GM12878 (cell line): ENCODE data around the gene ZDBF2. TPM values are rescaled to one million over a fixed set of nuclear protein-coding genes. Genes with fewer than 3 reads are reported as not detected.

Experiments
- ATAC-seq: fragments of 200-7000 bp; cut with Tn5 transposase; 3 replicates; pipeline ENCODE4 v1.9.1; 2020; ENCODE audit warnings: mild to moderate bottlenecking, moderate library complexity
- BruUV-seq: library from RNA; stranded (reverse); fragments of 400-500 nt; replicated peaks from 2 replicates; lab custom pipeline; 2021; lab: Mats Ljungman, UMichigan
- CTCF ChIA-PET: fragments of 300-600 bp; sonication (Branson Sonifier 250); formaldehyde crosslinking; extraction: SDS; loops from one replicate; lab custom pipeline; 2021; ENCODE audit warnings: inconsistent platforms; lab: Yijun Ruan, JAX
- POLR2A ChIA-PET: fragments of 350-600 bp; formaldehyde crosslinking; extraction: SDS; loops from one replicate; lab custom pipeline; 2021; ENCODE audit warnings: inconsistent platforms; lab: Charles Lee
- RAD21 ChIA-PET: fragments of 300-600 bp; sonication (Branson Sonifier 250); formaldehyde crosslinking; loops from one replicate; lab custom pipeline; 2023; ENCODE audit warnings: antibody characterized with exemption; ENCODE audit not compliant: unreplicated experiment; lab: Charles Lee
- SMC1A ChIA-PET: fragments of 300-600 bp; sonication (Branson Sonifier 250); formaldehyde crosslinking; loops from one replicate; lab custom pipeline; 2023; ENCODE audit not compliant: unreplicated experiment, uncharacterized antibody; lab: Charles Lee
- DNase-seq: peaks from one replicate; pipeline ENCODE4 v3.0.0-alpha.2; 2011; ENCODE audit warnings: low read depth, low spot score
- FAIRE-seq: peaks from 3 replicates; lab custom pipeline; 2011; peaks lifted over from hg19 to GRCh38; lab: Jason Lieb, UNC
- H2AFZ ChIP-seq: 2 replicates; pipeline ENCODE4 v1.6.0; 2011; ENCODE audit warnings: low read depth, low read length, control low read depth; ENCODE audit not compliant: control insufficient read depth
- H3K27ac ChIP-seq: 2 replicates; pipeline ENCODE4 v1.5.1; 2011; ENCODE audit warnings: control low read depth; ENCODE audit not compliant: control insufficient read depth, insufficient read depth
- H3K27me3 ChIP-seq, 2 experiments: replicated peaks in 1 of 2; 2 replicates each; pipeline versions ENCODE4 v1.6.0 to v1.6.1; 2011; ENCODE audit warnings: low read length in 1 of 2; ENCODE audit not compliant: control insufficient read depth in 2 of 2, insufficient read depth in 2 of 2
- H3K36me3 ChIP-seq, 2 experiments: 2 replicates each; pipeline ENCODE4 v1.5.1; 2011; ENCODE audit warnings: low read length in 1 of 2; ENCODE audit not compliant: control insufficient read depth in 2 of 2, insufficient read depth in 2 of 2
- H3K4me1 ChIP-seq: 2 replicates; pipeline ENCODE4 v1.6.1; 2011; ENCODE audit warnings: mild to moderate bottlenecking, low read length, moderate library complexity, mixed read lengths; ENCODE audit not compliant: control insufficient read depth, insufficient read depth
- H3K4me2 ChIP-seq: 2 replicates; pipeline ENCODE4 v1.6.0; 2011; ENCODE audit warnings: control low read depth; ENCODE audit not compliant: control insufficient read depth, insufficient read depth
- H3K4me3 ChIP-seq: fragments of 200-600 bp; sonication (generic); 2 replicates; pipeline ENCODE4 v1.5.1; 2016
- H3K79me2 ChIP-seq: 2 replicates; pipeline ENCODE4 v1.6.0; 2011; ENCODE audit warnings: low read length; ENCODE audit not compliant: control insufficient read depth, insufficient read depth
- H3K9ac ChIP-seq: 2 replicates; pipeline ENCODE4 v1.8.0; 2011; ENCODE audit warnings: low read length, control low read depth, mixed read lengths; ENCODE audit not compliant: control insufficient read depth, insufficient read depth
- H3K9me3 ChIP-seq: replicated peaks from 3 replicates; pipeline ENCODE4 v1.5.1; 2011; ENCODE audit warnings: mild to moderate bottlenecking, low read length; ENCODE audit not compliant: control insufficient read depth, insufficient read depth
- H4K20me1 ChIP-seq: 2 replicates; pipeline ENCODE4 v1.6.0; 2011; ENCODE audit not compliant: control insufficient read depth, insufficient read depth
- ATF7 ChIP-seq: fragments of 450-650 bp; IDR thresholded peaks from 2 replicates; pipeline ENCODE4 v1.6.1; 2016; ENCODE audit warnings: low read depth, mild to moderate bottlenecking
- BACH1 ChIP-seq: fragments of 450-650 bp; IDR thresholded peaks from 2 replicates; pipeline ENCODE4 v1.6.1; 2017; ENCODE audit warnings: mild to moderate bottlenecking, borderline replicate concordance
- CEBPB ChIP-seq, 2 experiments: fragments of 150-350 bp in 1 of 2; IDR thresholded peaks; 2 replicates each; pipeline ENCODE4 v1.6.1; 2012 to 2014; ENCODE audit warnings: low read depth in 2 of 2, low read length in 2 of 2, borderline replicate concordance in 1 of 2, inconsistent platforms in 1 of 2
- EGR1 ChIP-seq, 2 experiments: IDR thresholded peaks; 1 replicate in 1 of 2; 2 replicates in 1 of 2; pipeline ENCODE4 v1.6.1; 2011 to 2012; ENCODE audit warnings: low read depth in 2 of 2, low read length in 2 of 2, borderline replicate concordance in 1 of 2, mild to moderate bottlenecking in 1 of 2, moderate library complexity in 1 of 2
- JUNB ChIP-seq: IDR thresholded peaks from 2 replicates; pipeline ENCODE4 v1.6.1; 2016; ENCODE audit warnings: antibody characterized with exemption, mild to moderate bottlenecking
- MTA2 ChIP-seq: fragments of 450-650 bp; IDR thresholded peaks from 2 replicates; pipeline ENCODE4 v1.6.1; 2016; ENCODE audit warnings: low read depth, mild to moderate bottlenecking, moderate library complexity
- NR2C1 ChIP-seq: fragments of 450-650 bp; IDR thresholded peaks from 2 replicates; pipeline ENCODE4 v1.6.1; 2017; ENCODE audit warnings: antibody characterized with exemption, mild to moderate bottlenecking, moderate library complexity
- YBX1 ChIP-seq: fragments of 450-650 bp; IDR thresholded peaks from 2 replicates; pipeline ENCODE4 v1.6.1; 2016; ENCODE audit warnings: antibody characterized with exemption
- ZZZ3 ChIP-seq: IDR thresholded peaks from 2 replicates; pipeline ENCODE4 v1.6.1; 2011; ENCODE audit warnings: low read depth; ENCODE audit not compliant: control insufficient read depth, insufficient read length
- WGBS: methylation state at CpG from one replicate; pipeline ENCODE4 v1.1.6; 2016; ENCODE audit warnings: low lambda C conversion rate; ENCODE audit not compliant: insufficient replicate concordance, insufficient coverage; ENCODE audit errors: missing lambda C conversion rate; 5-methylcytosine and 5-hydroxymethylcytosine counted together
- in situ Hi-C: fragments of 300-500 bp; cut with MboI; formaldehyde crosslinking; loops from 9 replicates; pipeline ENCODE4 v1.14.3; 2018; ENCODE audit warnings: mixed read lengths
- intact Hi-C: fragments of 100-400 bp; cut with micrococcal nuclease; formaldehyde crosslinking; loops from one replicate; pipeline ENCODE4 v1.14.2; 2022; ENCODE audit not compliant: unreplicated experiment
- polyA plus RNA-seq, 11 experiments: library from polyadenylated mRNA; depleted of rRNA in 4 of 11; unstranded in 6 of 11; stranded (reverse) in 5 of 11; fragments of >200 nt; fragmentation: Nextera tagmentation in 4 of 11; fragmentation: Illumina TruSeq in 1 of 11; extraction: Ambion mirVana in 4 of 11; extraction: Trizol in 1 of 11; gene quantifications; 1 replicate in 1 of 11; 2 replicates in 10 of 11; pipeline versions ENCODE4 v1.2.1 to v1.2.3, GENCODE V29; 2011 to 2016; ENCODE audit warnings: inconsistent platforms in 2 of 11, missing spikeins in 2 of 11, low read depth in 1 of 11
- total RNA-seq, 4 experiments: library from RNA; depleted of rRNA in 3 of 4; stranded (reverse); fragments of >200 nt in 3 of 4; fragmentation: Illumina TruSeq in 1 of 4; extraction: Trizol in 1 of 4; gene quantifications; 2 replicates each; pipeline versions ENCODE4 v1.2.1 to v1.2.3, GENCODE V29; 2013 to 2021
- TF ChIP-seq, protein P1 (sequence below): fragments of 450-650 bp; IDR thresholded peaks from 2 replicates; pipeline ENCODE4 v1.6.1; 2017; ENCODE audit warnings: mild to moderate bottlenecking, moderate library complexity
- TF ChIP-seq, protein P2 (sequence below): fragments of 150-350 bp; IDR thresholded peaks from 2 replicates; pipeline ENCODE4 v1.6.1; 2014; ENCODE audit warnings: mild to moderate bottlenecking, low read depth, low read length
- TF ChIP-seq, protein P3 (sequence below): IDR thresholded peaks from 2 replicates; pipeline ENCODE4 v1.6.1; 2012; ENCODE audit warnings: low read length, inconsistent platforms
- TF ChIP-seq, protein P4 (sequence below): fragments of 450-650 bp; formaldehyde crosslinking; IDR thresholded peaks from 2 replicates; pipeline ENCODE4 v1.4.0; 2020; ENCODE audit warnings: mild to moderate bottlenecking, moderate library complexity

Gene ZDBF2
- total and polyA plus RNA-seq, 10 of the 15 experiments (the other 5 are each of a cell fraction or from before 2014, with no cell fraction given) = 0.60 to 21.1 (median 4.2) TPM

DNA sequence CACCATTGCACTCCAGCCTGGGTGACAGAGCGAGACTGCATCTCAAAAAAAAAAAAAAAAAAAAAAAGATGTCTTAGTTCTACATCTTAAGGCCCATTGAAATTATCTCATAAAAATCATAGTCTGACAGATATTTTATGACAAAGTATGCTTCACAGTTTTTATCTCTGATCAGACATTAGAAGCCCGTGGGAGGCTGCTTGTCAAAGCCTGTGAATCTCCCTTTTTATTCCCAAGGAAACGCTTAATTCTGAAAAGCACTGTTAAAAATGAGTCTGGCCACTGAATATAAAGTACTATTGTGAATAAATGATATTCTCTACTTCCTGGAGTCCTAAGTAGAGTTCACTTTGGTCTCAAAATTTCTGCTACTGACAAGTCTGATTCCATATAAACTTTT lies 71.1 kb downstream of the ZDBF2 start (continued):
- TF ChIP-seq, protein P1, sequence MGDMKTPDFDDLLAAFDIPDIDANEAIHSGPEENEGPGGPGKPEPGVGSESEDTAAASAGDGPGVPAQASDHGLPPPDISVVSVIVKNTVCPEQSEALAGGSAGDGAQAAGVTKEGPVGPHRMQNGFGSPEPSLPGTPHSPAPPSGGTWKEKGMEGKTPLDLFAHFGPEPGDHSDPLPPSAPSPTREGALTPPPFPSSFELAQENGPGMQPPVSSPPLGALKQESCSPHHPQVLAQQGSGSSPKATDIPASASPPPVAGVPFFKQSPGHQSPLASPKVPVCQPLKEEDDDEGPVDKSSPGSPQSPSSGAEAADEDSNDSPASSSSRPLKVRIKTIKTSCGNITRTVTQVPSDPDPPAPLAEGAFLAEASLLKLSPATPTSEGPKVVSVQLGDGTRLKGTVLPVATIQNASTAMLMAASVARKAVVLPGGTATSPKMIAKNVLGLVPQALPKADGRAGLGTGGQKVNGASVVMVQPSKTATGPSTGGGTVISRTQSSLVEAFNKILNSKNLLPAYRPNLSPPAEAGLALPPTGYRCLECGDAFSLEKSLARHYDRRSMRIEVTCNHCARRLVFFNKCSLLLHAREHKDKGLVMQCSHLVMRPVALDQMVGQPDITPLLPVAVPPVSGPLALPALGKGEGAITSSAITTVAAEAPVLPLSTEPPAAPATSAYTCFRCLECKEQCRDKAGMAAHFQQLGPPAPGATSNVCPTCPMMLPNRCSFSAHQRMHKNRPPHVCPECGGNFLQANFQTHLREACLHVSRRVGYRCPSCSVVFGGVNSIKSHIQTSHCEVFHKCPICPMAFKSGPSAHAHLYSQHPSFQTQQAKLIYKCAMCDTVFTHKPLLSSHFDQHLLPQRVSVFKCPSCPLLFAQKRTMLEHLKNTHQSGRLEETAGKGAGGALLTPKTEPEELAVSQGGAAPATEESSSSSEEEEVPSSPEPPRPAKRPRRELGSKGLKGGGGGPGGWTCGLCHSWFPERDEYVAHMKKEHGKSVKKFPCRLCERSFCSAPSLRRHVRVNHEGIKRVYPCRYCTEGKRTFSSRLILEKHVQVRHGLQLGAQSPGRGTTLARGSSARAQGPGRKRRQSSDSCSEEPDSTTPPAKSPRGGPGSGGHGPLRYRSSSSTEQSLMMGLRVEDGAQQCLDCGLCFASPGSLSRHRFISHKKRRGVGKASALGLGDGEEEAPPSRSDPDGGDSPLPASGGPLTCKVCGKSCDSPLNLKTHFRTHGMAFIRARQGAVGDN = no peak
- TF ChIP-seq ATF7 (no peak), NR2C1 (no peak), YBX1 (no peak), MTA2 (no peak), JUNB (no peak)

DNA sequence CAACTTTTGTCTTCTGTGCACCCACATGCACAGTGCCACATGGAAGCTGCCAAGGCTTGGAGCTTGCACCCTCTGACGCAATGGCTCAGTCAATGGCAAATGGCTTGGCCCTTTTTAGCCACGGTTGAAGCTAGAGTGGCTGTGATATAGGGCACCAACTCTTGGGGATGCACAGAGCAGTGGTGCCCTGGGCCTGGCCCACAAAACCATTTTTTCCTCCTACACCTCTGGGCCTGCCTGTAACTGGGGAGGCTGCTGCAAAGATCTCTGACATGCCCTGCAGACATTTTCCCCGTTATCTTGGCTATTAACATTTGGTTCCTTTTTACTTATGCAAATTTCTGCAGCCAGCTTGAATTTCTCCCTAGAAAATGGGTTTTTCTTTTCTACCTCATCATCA lies 74.9 kb downstream of the ZDBF2 start:
- SMC1A ChIA-PET = no interaction called here
- TF ChIP-seq, protein P2, sequence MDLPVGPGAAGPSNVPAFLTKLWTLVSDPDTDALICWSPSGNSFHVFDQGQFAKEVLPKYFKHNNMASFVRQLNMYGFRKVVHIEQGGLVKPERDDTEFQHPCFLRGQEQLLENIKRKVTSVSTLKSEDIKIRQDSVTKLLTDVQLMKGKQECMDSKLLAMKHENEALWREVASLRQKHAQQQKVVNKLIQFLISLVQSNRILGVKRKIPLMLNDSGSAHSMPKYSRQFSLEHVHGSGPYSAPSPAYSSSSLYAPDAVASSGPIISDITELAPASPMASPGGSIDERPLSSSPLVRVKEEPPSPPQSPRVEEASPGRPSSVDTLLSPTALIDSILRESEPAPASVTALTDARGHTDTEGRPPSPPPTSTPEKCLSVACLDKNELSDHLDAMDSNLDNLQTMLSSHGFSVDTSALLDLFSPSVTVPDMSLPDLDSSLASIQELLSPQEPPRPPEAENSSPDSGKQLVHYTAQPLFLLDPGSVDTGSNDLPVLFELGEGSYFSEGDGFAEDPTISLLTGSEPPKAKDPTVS = no peak
- TF ChIP-seq ZZZ3 (no peak), BACH1 (no peak), EGR1 (IDR thresholded peaks at IDR 0.05; ENCODE audit: borderline replicate concordance in 1 of 2, low read depth in 2 of 2, low read length in 2 of 2) (no peak), CEBPB (IDR thresholded peaks at IDR 0.05; ENCODE audit: borderline replicate concordance in 1 of 2, low read depth in 2 of 2, low read length in 2 of 2) (no peak)
- TF ChIP-seq, protein P3, sequence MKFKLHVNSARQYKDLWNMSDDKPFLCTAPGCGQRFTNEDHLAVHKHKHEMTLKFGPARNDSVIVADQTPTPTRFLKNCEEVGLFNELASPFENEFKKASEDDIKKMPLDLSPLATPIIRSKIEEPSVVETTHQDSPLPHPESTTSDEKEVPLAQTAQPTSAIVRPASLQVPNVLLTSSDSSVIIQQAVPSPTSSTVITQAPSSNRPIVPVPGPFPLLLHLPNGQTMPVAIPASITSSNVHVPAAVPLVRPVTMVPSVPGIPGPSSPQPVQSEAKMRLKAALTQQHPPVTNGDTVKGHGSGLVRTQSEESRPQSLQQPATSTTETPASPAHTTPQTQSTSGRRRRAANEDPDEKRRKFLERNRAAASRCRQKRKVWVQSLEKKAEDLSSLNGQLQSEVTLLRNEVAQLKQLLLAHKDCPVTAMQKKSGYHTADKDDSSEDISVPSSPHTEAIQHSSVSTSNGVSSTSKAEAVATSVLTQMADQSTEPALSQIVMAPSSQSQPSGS = no peak
- TF ChIP-seq, protein P4, sequence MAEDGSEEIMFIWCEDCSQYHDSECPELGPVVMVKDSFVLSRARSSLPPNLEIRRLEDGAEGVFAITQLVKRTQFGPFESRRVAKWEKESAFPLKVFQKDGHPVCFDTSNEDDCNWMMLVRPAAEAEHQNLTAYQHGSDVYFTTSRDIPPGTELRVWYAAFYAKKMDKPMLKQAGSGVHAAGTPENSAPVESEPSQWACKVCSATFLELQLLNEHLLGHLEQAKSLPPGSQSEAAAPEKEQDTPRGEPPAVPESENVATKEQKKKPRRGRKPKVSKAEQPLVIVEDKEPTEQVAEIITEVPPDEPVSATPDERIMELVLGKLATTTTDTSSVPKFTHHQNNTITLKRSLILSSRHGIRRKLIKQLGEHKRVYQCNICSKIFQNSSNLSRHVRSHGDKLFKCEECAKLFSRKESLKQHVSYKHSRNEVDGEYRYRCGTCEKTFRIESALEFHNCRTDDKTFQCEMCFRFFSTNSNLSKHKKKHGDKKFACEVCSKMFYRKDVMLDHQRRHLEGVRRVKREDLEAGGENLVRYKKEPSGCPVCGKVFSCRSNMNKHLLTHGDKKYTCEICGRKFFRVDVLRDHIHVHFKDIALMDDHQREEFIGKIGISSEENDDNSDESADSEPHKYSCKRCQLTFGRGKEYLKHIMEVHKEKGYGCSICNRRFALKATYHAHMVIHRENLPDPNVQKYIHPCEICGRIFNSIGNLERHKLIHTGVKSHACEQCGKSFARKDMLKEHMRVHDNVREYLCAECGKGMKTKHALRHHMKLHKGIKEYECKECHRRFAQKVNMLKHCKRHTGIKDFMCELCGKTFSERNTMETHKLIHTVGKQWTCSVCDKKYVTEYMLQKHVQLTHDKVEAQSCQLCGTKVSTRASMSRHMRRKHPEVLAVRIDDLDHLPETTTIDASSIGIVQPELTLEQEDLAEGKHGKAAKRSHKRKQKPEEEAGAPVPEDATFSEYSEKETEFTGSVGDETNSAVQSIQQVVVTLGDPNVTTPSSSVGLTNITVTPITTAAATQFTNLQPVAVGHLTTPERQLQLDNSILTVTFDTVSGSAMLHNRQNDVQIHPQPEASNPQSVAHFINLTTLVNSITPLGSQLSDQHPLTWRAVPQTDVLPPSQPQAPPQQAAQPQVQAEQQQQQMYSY (CRISPR knock-in tag) = no peak

More for the DNA sequence above, 74.9 kb downstream of the ZDBF2 start:
- DNase-seq (no peak), FAIRE-seq (no peak), ATAC-seq (no peak)
- Histone ChIP-seq H3K27me3 (no peaks in the 10 kb centered on the region), H2AFZ (no peak overlapping the region), H3K9ac (no peak overlapping the region), H3K4me3 (no peak overlapping the region), H3K79me2 (no peaks in the 10 kb centered on the region), H3K36me3 (no peaks in the 10 kb centered on the region), H3K4me2 (no peak overlapping the region), H4K20me1 (no peaks in the 10 kb centered on the region), H3K4me1 (no peaks in the 10 kb centered on the region), H3K9me3 (no peaks in the 10 kb centered on the region; the same call in 2 of the 3 replicates), H3K27ac (no peak overlapping the region)
- ChIA-PET RAD21 (no interaction called here), CTCF (no interaction called here), POLR2A (no interaction called here)
- no TSS peak for BruUV-seq
- WGBS = 47% methylated on average over 3 of the region's 3 CpGs
- intact Hi-C loops = no loop called here
- in situ Hi-C loops = no loop called here
